Measurements from ENCODE around the gene ADAMTS15.

Gene ADAMTS15

GRCh38 chr11:130459521-130459920, 11.1 kb downstream of the ADAMTS15 start:
- DNase-seq (ENCODE audit: low read depth): no peak

DNA sequence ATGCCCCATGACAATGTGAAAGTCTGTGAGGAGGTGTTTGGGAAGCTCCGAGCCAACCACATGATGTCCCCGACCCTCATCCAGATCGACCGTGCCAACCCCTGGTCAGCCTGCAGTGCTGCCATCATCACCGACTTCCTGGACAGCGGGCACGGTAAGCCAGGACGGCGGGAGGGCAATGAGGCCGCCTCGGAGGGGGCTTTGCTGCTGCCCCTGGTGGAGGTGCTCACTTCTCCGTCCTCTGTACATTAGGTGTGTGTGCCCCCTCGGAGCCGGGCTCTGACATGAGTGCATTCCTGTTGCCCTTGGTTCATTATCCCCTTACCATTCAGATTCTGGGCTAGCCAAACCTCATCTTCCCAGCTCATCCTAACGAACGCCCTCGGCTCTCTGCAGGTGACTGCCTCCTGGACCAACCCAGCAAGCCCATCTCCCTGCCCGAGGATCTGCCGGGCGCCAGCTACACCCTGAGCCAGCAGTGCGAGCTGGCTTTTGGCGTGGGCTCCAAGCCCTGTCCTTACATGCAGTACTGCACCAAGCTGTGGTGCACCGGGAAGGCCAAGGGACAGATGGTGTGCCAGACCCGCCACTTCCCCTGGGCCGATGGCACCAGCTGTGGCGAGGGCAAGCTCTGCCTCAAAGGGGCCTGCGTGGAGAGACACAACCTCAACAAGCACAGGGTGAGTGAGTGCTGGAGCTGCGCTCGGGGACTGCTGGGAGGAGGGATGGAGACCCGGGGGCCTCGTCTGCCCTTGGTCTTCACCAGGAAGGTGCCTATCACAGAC, 13.8 kb downstream of the ADAMTS15 start:
- no peak for DNase-seq (ENCODE audit: low read depth)

- no peak for DNase-seq (ENCODE audit: low read depth)
These were observed 14.5 kb downstream of the ADAMTS15 start for GRCh38 chr11:130462931-130463330.

DNA sequence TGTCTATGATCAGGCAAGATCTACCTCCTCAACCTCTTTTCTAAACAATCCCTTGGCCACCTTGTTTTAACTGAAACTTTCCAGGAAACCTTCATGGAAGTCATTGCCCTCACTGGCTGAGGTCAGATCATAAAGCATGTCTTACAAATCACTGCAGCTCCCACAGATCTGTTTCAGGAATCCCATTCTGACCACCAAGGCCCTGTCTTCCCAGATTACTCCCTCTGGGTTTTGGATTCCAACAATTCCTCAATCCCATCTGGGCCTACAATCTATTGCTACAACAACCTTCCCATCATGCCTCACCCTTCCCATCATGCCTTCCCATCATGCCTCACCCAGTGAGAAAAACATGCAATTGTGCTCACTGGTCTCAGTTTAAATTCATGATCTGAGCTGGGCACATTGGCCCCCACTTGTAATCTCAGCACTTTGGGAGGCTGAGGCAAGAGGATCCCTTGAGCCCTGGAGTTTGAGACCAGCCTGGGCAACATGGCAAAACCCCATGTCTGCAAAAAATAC, 15.9 kb downstream of the ADAMTS15 start:
- no peak for DNase-seq (ENCODE audit: low read depth)

DNA sequence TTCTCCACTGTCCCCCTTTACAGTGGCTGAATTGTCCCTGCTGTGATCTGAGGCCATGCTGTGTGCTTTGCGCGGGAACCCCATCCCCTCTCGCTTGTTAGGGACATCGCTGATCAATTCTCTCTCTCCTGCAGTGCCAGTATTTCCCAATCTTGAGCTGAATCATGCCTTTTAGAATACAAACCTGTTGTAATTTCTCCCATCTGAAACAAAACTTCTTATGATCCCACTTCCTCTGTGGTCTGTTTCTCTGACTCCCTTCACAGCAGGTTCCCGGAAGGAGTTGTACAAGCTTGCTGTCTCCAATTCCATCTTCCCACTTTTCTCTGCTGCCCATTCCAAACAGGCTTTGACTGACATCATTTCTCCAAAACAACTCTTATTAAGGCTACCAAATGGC, 16.8 kb downstream of the ADAMTS15 start:
- no peak for DNase-seq (ENCODE audit: low read depth)

GRCh38 chr11:130467116-130467900, 18.9 kb downstream of the ADAMTS15 start:
- DNase-seq (ENCODE audit: low read depth): no peak

DNA sequence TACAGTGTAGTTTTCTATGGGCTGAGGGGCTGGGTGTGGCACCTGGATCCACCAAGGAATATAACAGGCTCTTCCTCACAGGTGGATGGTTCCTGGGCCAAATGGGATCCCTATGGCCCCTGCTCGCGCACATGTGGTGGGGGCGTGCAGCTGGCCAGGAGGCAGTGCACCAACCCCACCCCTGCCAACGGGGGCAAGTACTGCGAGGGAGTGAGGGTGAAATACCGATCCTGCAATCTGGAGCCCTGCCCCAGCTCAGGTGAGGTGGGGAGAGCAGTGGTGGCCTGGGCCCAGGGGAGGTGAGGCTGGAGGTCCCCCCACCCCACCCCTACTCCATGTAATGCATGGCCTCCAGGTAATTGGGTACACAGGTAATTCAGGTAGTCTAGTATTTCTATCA, 20.7 kb downstream of the ADAMTS15 start:
- no peak for DNase-seq (ENCODE audit: low read depth)

DNA sequence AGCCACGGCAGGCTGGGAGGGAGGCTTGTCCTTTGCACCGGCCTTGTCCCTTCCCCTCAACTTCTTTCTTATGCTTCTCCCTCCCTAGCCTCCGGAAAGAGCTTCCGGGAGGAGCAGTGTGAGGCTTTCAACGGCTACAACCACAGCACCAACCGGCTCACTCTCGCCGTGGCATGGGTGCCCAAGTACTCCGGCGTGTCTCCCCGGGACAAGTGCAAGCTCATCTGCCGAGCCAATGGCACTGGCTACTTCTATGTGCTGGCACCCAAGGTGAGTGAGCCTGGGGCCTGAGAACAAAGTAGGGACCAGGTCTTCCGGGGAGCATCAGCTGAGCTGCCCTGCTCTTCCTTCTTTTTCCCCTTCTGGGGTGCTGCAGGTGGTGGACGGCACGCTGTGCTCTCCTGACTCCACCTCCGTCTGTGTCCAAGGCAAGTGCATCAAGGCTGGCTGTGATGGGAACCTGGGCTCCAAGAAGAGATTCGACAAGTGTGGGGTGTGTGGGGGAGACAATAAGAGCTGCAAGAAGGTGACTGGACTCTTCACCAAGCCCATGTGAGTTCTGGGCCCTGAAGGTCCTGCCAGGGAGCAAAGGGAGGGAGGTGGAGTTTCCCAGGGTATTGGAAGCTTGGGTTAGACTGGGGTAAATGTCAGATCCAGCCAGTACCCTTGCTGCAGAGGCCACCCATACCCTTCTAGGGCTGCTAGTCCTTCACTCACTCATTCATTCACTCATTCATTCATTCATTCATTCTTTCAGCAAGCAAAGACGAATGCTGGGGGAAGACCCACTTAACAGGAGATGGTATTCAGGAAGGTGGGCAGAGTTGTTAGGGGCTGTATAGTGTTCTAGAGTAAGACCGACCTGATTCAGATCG, 22.6 kb downstream of the ADAMTS15 start:
- no peak for DNase-seq (ENCODE audit: low read depth)

DNA sequence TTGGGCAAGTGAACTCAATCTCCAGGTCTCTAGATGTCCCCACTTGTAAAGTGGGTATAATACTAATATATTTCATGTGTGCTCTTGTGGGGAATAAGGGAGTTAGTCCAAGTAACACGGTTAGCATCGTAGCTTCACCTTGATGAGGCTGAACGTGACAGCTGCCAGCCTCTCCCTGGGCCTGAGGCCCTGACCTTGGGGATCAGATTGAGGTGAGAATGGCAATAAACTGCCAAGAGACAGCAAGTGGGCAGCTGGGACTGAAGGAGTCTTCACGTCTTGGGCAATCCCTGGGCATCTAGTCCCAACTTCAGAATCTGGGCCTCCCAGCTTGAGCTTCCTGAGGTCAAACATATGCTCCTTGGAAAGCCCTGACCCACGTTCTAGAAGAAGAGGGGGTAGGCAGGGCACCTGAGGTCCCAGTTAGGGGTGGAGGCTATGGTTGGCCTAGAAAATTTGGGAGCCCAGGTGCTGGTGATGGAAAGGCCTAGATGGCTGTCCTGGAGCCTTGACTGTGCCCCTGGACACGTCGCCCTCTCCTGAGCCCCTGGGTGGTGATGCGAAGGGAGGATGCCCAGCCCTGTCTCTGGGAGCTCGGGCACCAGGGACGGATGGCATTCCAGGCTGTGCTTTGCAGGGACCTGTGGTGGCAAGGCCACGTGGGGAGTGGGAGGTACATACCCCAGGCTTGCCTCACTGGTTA, 23.4 kb downstream of the ADAMTS15 start:
- no peak for DNase-seq (ENCODE audit: low read depth)

DNA sequence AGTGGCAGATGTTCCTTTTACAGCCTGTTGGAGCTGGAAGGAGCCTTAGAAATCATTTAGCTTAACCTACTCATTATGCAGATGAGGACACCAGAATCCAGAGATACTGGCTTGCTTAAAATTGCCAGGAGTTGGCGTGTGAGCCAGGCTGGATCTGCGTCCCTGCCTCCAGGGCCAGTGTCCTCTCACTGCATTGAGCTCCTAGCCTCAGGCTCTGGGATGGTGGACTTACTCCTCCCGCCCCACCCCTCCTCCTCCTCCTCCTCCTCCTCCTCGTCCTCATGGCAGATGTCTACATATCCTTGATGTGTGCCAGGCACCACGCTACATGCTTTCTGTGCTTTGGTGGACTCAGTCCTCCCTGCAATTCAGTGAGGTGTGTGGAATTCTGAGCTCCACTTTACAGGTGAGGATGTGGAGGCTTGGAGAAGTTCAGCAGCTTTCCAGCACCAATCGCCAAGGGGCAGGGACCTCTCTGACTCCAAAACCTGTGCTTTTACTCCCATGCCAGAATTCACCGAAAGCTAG, 24.1 kb downstream of the ADAMTS15 start:
- no peak for DNase-seq (ENCODE audit: low read depth)

GRCh38 chr11:130473056-130473794, 24.8 kb downstream of the ADAMTS15 start:
- no peak for DNase-seq (ENCODE audit: low read depth)

DNA sequence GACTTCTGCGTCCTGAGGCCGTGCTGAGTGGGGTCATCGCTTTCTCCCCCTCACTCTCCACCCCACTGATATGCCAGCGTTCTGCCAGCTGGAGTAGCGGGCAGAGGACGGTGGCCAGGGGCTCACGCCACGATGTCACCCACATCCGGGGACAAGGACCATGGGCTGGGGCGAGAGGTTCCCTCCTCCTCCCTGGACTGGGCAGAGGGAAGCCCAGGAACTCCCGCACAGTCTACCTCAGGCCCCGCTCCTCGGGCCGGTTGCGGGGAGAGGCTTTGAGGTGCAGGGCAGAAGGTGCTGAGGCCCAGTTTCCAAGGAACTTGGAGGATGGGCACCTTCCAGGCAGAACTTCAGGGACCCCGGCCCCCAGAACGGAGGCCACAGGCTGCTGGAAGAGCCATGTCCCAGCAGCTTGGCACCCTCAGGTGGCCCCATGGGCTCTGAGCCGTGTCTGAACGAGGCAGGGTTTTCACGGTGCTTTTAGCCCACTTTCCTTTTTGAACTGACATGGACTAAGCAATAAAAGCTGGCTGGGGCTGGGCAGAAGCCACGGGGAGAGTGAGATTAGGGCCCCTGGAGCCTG, 25.4 kb downstream of the ADAMTS15 start:
- no peak for DNase-seq (ENCODE audit: low read depth)

DNA sequence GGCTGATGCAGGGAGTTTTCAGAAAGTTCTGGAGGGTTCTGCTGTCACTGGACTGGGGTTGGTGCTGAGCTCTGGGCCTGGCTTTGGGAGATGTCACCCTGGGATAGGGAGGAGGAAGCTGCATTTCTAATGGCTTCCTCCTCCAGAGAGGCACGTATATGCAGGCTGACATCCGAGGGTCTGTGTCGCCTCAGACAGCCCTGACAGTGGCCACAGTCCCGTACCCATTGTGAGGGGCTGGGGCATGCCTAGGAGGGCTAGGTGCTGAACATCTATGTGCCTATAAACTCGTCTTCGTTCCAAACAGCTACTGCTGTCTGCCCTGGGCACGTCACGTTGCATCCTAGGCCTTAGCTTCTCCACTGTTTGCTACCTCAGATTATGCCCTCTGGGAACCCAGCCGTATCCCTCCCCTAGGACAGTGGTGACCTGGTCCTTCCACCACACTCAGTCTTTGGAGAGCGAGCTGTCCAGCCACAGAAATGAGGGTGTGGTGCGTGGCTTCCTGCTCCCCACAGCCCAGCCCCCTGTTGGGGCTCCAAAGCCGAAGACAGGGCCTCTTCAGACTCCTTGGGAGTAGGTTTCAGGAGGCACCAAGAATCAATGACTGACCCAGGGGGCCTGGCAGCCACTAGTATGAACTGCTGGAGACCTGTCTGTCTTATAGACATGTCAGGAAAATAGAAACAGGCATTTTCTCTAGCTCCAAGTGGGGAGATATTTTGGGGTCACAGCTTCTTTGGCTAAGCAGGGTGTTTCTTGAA, 26.4 kb downstream of the ADAMTS15 start:
- no peak for DNase-seq (ENCODE audit: low read depth)

GRCh38 chr11:130475426-130476053, 27.1 kb downstream of the ADAMTS15 start:
- DNase-seq (ENCODE audit: low read depth): no peak

DNA sequence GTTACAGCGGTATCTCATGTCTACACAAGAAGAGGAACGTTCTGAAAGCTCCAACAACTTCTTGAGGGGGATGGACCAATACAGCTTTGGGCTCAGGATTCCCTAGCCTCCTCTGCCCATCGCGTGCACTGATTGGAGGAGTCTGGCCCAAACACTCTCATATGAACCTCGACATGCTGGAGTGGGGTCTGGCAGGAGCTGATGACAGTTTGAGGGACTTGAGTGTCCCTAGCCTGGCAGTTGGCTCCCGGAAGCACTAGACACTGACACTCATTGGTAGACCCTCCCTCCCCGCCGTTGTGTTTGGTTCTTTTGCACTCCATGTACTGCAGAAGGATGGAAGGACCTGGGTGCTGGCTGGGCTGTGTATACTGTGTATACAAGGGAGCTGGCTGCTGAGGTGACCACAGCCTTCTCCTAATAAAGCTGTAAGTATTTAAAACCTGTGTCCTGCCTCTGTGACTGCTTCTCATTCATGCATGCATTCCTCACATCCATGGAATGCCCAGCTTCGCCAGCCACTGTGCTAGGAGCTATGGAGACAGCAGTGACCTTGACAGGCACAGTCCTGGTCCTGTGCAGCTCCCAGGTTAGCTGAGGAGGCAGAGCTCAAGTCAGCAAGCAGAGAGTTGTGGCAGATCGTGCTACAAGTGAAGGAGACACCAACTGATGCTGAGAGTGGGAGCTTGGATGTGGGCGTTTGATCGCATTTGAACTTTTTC, 27.9 kb downstream of the ADAMTS15 start:
- DNase-seq (ENCODE audit: low read depth): no peak

GRCh38 chr11:130476922-130477491, 28.6 kb downstream of the ADAMTS15 start:
- DNase-seq (ENCODE audit: low read depth): no peak

DNA sequence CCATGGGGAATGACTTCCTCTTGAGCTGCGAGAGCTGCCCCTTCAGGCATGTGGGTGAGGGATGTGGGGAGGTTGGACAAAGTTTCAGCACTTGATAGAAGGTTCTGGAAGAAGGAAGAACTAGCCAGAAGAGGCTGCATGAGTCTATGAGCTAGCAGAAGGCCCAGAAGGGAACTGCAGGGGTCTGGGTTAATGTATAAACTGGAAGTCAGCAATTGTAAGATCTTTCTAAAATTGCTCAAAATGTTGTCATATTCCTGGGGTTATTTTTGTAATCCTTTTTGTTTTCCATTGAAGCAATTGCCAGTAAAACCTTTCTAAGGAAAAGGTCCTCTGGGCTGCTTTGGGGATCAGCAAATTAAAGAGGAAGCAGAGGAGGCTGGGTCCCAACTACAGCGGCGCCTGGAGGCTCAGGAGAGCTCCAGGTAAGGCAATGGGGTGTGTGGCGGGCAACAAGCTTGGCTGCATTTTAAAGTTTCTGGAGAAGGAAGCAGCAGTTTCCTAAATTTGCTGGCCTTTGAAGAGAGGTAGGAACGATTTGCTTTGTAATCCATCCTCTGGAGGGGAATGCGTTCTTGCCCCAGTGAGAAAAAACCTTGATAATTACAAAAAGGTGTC, 29.2 kb downstream of the ADAMTS15 start:
- DNase-seq (ENCODE audit: low read depth): no peak
